Activated T-cell treated with anti-CD3 and anti-CD28 coated beads, Interleukin-2, amount 50 U/mL, for 48 hours (primary cell): ENCODE data around the gene ZNF337.
"Not testable (repeated sequence)": the region's sequence is repeated elsewhere in the genome, so short reads cannot be mapped to it uniquely, and the experiment has no call there.

Source experiments
- DNase-seq, 2 experiments: peaks; one replicate each; pipeline ENCODE4 v3.0.0-alpha.2; 2020

ZNF337 gene

GRCh38 chr20:25696371-25697131 lies at the start of gene ZNF337:
Gene ZNF337 (minus strand): TSS chr20:25696853. CDS start chr20:25686417, 10,436 bp downstream.
- peak; percentile 96 to 97 for DNase-seq

- no peak for DNase-seq
Observed at GRCh38 chr20:25745738-25746137, 49.1 kb upstream of the ZNF337 start.

- DNase-seq: no peak
Observed at GRCh38 chr20:25745100-25745499, 48.4 kb upstream of the ZNF337 start.

GRCh38 chr20:25744261-25744660 lies 47.6 kb upstream of the ZNF337 start:
- no peak for DNase-seq

GRCh38 chr20:25741088-25741487 lies 44.4 kb upstream of the ZNF337 start:
- DNase-seq: no peak

- no peak for DNase-seq
Observed at GRCh38 chr20:25739615-25740320, 43.1 kb upstream of the ZNF337 start.

- no peak for DNase-seq
Observed at GRCh38 chr20:25738198-25738597, 41.5 kb upstream of the ZNF337 start.

GRCh38 chr20:25733903-25734302 lies 37.2 kb upstream of the ZNF337 start:
- DNase-seq: no peak

- no peak for DNase-seq
Observed at GRCh38 chr20:25730862-25731261, 34.2 kb upstream of the ZNF337 start.

- DNase-seq: no peak
Observed at GRCh38 chr20:25726357-25726756, 29.7 kb upstream of the ZNF337 start.

GRCh38 chr20:25725639-25726038 lies 29.0 kb upstream of the ZNF337 start:
- DNase-seq: no peak

GRCh38 chr20:25723975-25724374 lies 27.3 kb upstream of the ZNF337 start:
- no peak for DNase-seq

GRCh38 chr20:25720285-25720684 lies 23.6 kb upstream of the ZNF337 start:
- DNase-seq: no peak

- not testable (repeated sequence) for DNase-seq
Observed at GRCh38 chr20:25718896-25719809, 22.5 kb upstream of the ZNF337 start.

- no peak for DNase-seq
Observed at GRCh38 chr20:25707695-25708094, 11.0 kb upstream of the ZNF337 start.

- peak in 1 of 2 experiments; percentile 45 for DNase-seq
Observed at GRCh38 chr20:25706793-25707192, 10.1 kb upstream of the ZNF337 start.

GRCh38 chr20:25705830-25706351 lies 9.2 kb upstream of the ZNF337 start:
- no peak for DNase-seq

- not testable (repeated sequence) for DNase-seq
Observed at GRCh38 chr20:25704303-25704702, 7.7 kb upstream of the ZNF337 start.

GRCh38 chr20:25700835-25701234 lies 4.2 kb upstream of the ZNF337 start:
- not testable (repeated sequence) for DNase-seq

- no peak for DNase-seq
Observed at GRCh38 chr20:25699914-25700313, 3.3 kb upstream of the ZNF337 start.

GRCh38 chr20:25697132-25697446 lies 436 bp upstream of the ZNF337 start:
- DNase-seq: no peak

- DNase-seq: no peak
Observed at GRCh38 chr20:25695532-25696370, 902 bp downstream of the ZNF337 start.
